ENCODE results near the gene RAPGEF4. TPM values are rescaled to one million over a fixed set of nuclear protein-coding genes. Genes with fewer than 3 reads are reported as not detected.

The RAPGEF4 gene
- total RNA-seq, 4 donors from 2014 or later = 1.4 to 5.5 (median 1.8) TPM

DNA sequence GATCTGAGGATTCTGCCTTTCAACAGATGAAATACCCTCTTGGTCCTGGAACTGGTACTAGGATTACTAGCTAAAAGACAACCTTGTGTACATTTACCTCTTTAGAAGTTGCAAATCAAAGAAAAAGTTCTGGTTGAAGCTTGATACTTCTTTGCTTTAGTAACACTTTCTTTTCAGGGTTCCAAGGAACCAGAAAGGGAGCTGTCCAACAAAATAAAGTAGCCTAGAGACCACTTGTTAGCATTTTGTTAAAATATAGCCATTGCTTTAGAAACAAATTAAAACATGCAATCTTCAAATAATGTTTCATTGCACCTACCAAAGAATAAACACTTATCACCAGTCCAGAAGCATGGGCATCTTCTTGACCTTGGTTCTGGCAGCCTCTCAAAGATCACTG lies 222.1 kb downstream of the RAPGEF4 start:
- Histone ChIP-seq H3K4me1 (no peaks in the 10 kb centered on the region), H3K4me3 (no peak overlapping the region), H3K36me3 (no peaks in the 10 kb centered on the region), H3K27me3 (no peaks in the 10 kb centered on the region), H3K27ac (no peak overlapping the region), H3K9me3 (no peaks in the 10 kb centered on the region)
- intact Hi-C loops (cut with DNase I; ENCODE audit: low total_unique reads) = no loop called here
- DNase-seq = no peak
- in situ Hi-C loops (cut with MboI; ENCODE audit: low sequenced_read_pairs in 4 of 4) = loop anchor here in 2 of 4 donors (25.0 kb wide), 1 partner anchor 405 kb away; the partner anchor contains the start of gene CDCA7 (in 2 of the 2)
- ATAC-seq = no peak
- TF ChIP-seq, protein P1, sequence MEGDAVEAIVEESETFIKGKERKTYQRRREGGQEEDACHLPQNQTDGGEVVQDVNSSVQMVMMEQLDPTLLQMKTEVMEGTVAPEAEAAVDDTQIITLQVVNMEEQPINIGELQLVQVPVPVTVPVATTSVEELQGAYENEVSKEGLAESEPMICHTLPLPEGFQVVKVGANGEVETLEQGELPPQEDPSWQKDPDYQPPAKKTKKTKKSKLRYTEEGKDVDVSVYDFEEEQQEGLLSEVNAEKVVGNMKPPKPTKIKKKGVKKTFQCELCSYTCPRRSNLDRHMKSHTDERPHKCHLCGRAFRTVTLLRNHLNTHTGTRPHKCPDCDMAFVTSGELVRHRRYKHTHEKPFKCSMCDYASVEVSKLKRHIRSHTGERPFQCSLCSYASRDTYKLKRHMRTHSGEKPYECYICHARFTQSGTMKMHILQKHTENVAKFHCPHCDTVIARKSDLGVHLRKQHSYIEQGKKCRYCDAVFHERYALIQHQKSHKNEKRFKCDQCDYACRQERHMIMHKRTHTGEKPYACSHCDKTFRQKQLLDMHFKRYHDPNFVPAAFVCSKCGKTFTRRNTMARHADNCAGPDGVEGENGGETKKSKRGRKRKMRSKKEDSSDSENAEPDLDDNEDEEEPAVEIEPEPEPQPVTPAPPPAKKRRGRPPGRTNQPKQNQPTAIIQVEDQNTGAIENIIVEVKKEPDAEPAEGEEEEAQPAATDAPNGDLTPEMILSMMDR (IDR thresholded peaks at IDR 0.05 in 4 of 5, conservative IDR thresholded peaks at IDR 0.05 in 1 of 5) = no peak
- TF ChIP-seq POLR2A (IDR thresholded peaks at IDR 0.05) = no peak

DNA sequence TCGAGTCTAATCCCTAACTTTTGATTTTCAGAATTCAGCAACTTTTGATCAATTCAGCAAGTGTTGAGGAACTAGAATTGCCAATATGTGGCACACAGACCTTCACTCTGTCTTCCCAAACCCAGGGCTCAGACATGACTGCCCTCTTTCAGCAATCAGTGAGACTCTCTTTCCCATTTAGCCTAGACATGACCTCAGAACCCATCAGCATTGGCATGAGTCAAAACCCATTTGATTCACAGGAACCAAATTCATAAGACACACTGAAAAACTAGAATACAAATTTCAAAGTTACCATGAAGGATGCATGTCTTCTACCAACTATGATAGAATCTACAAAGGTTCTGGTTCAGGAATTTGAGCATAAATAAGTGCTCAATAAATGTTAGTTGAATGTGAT lies 226.4 kb downstream of the RAPGEF4 start:
- H3K4me1 ChIP-seq = peaks cover 3 to 4% of the 10 kb centered on the region in 2 donors
- intact Hi-C loops (cut with DNase I; ENCODE audit: low total_unique reads) (no loop called here), in situ Hi-C loops (cut with MboI; ENCODE audit: low sequenced_read_pairs in 4 of 4) (loop anchor here in 2 of 4 donors (25.0 kb wide), 1 partner anchor 400 kb away; the partner anchor contains the start of gene CDCA7 (in 2 of the 2))
- H3K36me3 ChIP-seq = no peaks in the 10 kb centered on the region
- no peak overlapping the region for H3K4me3 ChIP-seq
- DNase-seq (no peak), ATAC-seq (no peak)
- no peaks in the 10 kb centered on the region for H3K9me3 ChIP-seq
- TF ChIP-seq POLR2A (IDR thresholded peaks at IDR 0.05) = no peak
- TF ChIP-seq, protein P1 (IDR thresholded peaks at IDR 0.05 in 4 of 5, conservative IDR thresholded peaks at IDR 0.05 in 1 of 5) = no peak
- H3K27me3 ChIP-seq = no peaks in the 10 kb centered on the region
- H3K27ac ChIP-seq = no peak overlapping the region

DNA sequence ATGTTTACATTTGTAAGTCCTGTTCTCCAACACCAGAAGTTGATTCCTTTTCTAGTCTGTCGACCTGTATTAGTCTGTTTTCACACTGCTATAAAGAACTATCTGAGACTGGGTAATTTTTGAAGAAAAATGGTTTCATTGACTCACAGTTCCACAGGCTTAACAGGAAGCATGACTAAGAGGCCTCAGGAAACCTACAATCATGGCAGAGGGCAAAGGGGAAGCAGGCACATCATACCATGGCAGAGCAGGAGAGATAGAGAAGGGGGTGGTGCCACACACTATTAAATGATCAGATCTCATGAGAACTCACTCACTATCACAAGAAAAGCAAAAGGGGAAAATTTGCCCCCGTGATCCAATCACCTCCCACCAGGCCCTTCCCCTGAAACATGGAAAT lies 227.2 kb downstream of the RAPGEF4 start:
- Histone ChIP-seq H3K36me3 (no peaks in the 10 kb centered on the region), H3K27ac (no peak overlapping the region), H3K4me3 (no peak overlapping the region), H3K27me3 (no peaks in the 10 kb centered on the region), H3K9me3 (no peaks in the 10 kb centered on the region), H3K4me1 (peaks cover 10 to 11% of the 10 kb centered on the region in 2 donors)
- no peak for ATAC-seq
- in situ Hi-C loops (cut with MboI; ENCODE audit: low sequenced_read_pairs in 4 of 4) (loop anchor here in 2 of 4 donors (25.0 kb wide), 1 partner anchor 399 kb away; the partner anchor contains the start of gene CDCA7 (in 2 of the 2)), intact Hi-C loops (cut with DNase I; ENCODE audit: low total_unique reads) (no loop called here)
- DNase-seq = no peak
- TF ChIP-seq, protein P1 (IDR thresholded peaks at IDR 0.05 in 4 of 5, conservative IDR thresholded peaks at IDR 0.05 in 1 of 5) = no peak
- no peak for TF ChIP-seq POLR2A (IDR thresholded peaks at IDR 0.05)

DNA sequence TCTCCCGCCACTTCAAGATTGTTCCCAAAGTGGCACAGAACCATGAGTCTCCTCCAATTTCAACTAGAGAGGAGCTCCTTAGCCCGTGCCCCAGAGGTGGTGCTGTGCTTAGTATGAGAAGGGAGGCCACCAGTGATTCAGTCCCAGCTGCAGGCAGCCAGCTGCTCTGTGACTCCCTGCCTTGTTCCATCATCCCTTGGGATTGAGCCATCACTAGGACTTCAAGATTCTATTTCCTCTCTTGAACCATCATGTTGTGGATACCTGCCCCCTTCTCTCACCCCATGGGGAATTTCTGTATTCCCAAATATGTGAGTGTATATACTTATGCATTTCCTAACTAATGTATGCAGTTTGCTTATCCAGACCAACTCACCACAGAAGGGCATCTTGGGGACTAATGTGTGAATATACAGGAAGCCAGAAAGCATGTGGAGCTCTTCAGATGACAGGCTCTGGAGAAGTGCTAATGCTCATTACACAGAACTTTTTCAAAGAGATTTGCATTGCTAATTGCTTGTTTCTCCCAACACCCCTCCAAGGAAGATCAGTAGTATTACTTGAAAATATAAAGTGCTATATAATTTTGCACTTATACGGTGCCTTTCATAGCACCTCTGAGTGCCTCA lies 229.0 kb downstream of the RAPGEF4 start:
- in situ Hi-C loops (cut with MboI; ENCODE audit: low sequenced_read_pairs in 4 of 4) (loop anchor here in 2 of 4 donors (25.0 kb wide), 1 partner anchor 398 kb away; the partner anchor contains the start of gene CDCA7 (in 2 of the 2)), intact Hi-C loops (cut with DNase I; ENCODE audit: low total_unique reads) (no loop called here)
- Histone ChIP-seq H3K36me3 (no peaks in the 10 kb centered on the region), H3K4me3 (no peak overlapping the region), H3K4me1 (peaks cover 11 to 21% of the 10 kb centered on the region in 2 donors), H3K27me3 (no peaks in the 10 kb centered on the region), H3K27ac (no peak overlapping the region), H3K9me3 (no peaks in the 10 kb centered on the region)
- TF ChIP-seq, protein P1 (IDR thresholded peaks at IDR 0.05 in 4 of 5, conservative IDR thresholded peaks at IDR 0.05 in 1 of 5) = no peak
- TF ChIP-seq POLR2A (IDR thresholded peaks at IDR 0.05) = no peak
- DNase-seq (no peak), ATAC-seq (no peak)
